A204.1 (cell line): ENCODE measurements around the gene C20orf204.
"Not testable (repeated sequence)": the region's sequence is repeated elsewhere in the genome, so short reads cannot be mapped to it uniquely, and the experiment has no call there.

Source experiments
- FAIRE-seq: peaks from 2 replicates; lab custom pipeline; 2012; peaks lifted over from hg19 to GRCh38; lab: Jason Lieb, UNC

C20orf204 gene, protein sequence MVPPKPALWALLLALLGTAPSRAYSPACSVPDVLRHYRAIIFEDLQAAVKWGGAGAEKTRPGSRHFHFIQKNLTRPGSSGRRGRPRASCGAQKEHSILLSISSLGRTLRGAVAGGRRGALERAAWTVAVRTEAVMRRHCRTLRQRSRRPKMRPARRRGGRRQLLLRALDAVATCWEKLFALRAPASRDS

GRCh38 chr20:64035933-64036345 lies at the start of gene C20orf204:
C20orf204 (plus strand) TSS chr20:64036182; CDS start chr20:64036324, 142 bp downstream.
- no peak for FAIRE-seq

DNA sequence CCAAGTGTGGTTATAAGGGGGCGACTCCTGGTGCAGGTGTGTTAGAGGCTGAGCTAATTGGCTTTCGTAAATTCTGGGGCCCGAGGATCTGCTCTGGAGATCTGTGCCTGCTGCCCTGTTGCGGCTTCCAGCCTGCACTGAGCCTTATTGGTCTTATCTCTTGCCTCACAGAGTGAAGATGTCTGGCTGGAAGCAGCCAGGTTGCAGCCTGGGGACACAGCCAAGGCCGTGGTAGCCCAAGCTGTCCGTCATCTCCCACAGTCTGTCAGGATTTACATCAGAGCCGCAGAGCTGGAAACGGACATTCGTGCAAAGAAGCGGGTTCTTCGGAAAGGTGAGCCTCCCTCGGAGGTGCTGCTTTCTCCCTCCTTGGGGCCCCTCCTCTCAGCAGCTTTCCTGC lies 35.1 kb upstream of the C20orf204 start:
- no peak for FAIRE-seq

GRCh38 chr20:64001607-64002011 lies 34.4 kb upstream of the C20orf204 start:
- FAIRE-seq, result no peak

- no peak for FAIRE-seq
Measured at GRCh38 chr20:64003960-64004725, 31.8 kb upstream of the C20orf204 start.

DNA sequence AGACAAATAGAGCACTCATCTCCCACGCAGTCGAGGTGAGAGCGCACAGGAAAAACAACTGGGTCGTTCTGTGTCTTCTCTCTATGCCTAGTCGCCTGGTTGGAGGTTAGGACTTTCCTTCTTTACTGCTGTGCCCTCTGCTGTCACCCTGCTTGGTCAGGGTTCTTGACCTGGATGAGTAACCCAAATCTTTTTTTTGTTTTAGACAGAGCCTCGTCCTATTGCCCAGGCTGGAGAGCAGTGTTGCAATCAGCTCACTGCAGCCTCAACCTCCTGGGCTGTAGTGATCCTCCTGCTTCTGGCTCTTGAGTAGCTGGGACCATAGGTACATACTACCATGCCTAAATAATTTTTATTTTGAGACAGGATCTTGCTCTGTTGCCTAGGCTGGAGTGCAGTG lies 30.6 kb upstream of the C20orf204 start:
- no peak for FAIRE-seq

- FAIRE-seq, result no peak
Measured at GRCh38 chr20:64006490-64006889, 29.5 kb upstream of the C20orf204 start.

GRCh38 chr20:64006902-64007301 lies 29.1 kb upstream of the C20orf204 start:
- no peak for FAIRE-seq

DNA sequence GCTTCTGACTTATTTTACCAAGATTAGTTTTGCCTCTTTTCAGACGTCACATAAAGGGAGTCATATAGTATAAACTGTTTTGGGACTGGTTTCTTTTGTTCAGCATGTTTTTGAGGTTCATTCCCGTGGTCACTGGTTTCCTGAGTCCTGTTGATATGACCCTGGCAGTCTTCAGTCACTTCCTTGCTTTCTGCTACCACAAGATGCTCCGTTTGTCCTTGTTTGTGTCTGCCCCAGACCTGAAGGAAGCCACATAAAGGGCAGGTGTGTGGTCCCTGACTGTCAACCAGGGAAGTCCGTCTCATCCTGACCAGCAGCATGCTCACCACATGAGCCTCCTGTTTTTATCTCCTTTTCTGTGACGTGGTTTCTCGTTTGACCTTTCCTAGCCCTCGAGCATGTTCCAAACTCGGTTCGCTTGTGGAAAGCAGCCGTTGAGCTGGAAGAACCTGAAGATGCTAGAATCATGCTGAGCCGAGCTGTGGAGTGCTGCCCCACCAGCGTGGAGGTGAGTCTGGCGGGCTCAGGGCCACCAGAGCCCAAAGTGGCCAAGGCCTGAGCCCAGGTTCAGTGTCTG lies 26.1 kb upstream of the C20orf204 start:
- FAIRE-seq, result no peak

DNA sequence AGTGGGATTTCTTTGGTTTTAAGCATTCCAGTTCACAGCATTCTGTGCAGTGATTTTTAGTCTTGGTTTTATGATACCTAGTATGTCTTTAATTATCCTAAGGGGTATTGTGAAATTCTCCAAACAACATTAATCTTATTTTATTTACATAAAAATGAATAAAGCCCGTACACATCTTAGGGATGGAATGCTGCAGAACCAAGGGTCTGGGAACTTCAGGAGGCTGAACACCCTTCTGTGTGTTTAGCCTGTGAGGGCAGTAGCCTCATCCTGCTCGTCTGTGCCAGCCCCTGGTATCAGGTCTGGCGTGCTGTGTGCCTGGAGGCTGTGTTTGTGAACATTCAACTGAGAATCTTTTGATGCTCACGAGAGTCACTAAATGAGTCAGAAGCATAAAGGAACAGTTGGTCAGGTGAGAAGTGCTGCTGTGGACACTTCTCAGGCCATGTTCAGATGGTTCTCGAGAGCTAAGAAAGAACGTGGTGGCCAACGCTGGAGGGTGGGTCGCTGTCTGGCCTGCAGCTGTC lies 25.2 kb upstream of the C20orf204 start:
- FAIRE-seq, result no peak

GRCh38 chr20:64011366-64011779 lies 24.6 kb upstream of the C20orf204 start:
- FAIRE-seq, result no peak

GRCh38 chr20:64012385-64013154 lies 23.4 kb upstream of the C20orf204 start:
- not testable (repeated sequence) for FAIRE-seq

DNA sequence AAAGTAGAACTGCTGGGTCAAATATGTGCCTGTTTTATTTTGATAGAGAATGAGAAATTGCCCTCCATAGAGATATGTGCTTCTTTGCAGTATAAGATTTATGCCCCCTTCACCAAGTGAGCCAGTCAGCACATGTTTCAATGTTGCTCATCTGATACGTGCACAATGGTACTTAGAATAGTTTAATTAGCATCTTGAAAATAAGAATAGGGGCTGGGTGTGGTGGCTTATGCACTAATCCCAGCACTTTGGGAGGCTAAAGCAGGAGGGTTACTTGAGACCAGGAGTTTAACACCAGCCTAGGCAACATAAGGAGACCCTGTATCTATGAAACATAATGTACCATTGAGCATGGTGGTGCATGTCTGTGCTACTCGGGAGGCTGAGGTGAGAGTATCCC lies 20.3 kb upstream of the C20orf204 start:
- no peak for FAIRE-seq

- no peak for FAIRE-seq
Measured at GRCh38 chr20:64021124-64021975, 14.6 kb upstream of the C20orf204 start.

DNA sequence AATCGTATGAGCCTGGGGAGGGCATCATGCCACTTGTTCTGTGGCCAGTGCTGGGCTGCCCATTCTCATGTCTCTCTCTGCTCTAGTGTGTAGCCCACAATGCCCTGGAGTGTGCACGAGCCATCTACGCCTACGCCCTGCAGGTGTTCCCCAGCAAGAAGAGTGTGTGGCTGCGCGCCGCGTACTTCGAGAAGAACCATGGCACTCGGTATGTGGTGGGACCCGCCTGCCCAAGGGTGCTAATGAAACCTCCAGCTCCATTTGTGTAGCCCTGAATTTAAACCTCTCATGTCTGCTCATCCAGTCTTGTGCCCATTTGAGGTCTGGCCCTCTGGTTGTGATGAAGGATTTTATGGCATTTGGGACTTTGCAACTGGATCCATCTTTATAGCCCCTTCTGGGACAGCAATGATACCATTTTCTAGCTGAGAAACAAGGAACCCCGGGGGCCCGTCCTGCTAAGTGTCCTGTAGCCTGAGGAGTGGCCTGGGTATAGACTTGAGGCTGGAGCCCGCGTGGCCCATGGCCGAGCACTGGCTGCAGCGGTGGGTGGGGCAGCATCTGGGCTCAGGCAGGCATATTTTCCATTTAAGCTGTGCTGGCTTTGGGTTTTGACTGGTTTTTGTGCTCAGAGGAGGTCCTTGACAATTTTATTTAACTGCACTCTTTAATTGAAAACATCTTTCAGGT lies 13.2 kb upstream of the C20orf204 start:
- FAIRE-seq, result no peak

GRCh38 chr20:64023361-64024140 lies 12.4 kb upstream of the C20orf204 start:
- FAIRE-seq, result no peak

GRCh38 chr20:64024141-64024990 lies 11.6 kb upstream of the C20orf204 start:
- FAIRE-seq, result no peak

GRCh38 chr20:64025101-64025825 lies 10.7 kb upstream of the C20orf204 start:
- FAIRE-seq, result no peak

GRCh38 chr20:64025826-64026412 lies 10.1 kb upstream of the C20orf204 start:
- no peak for FAIRE-seq
